Mucosa of stomach (tissue), 1 donor: ENCODE measurements around the gene GLUD1.
"Not testable (repeated sequence)": the region's sequence is repeated elsewhere in the genome, so short reads cannot be mapped to it uniquely, and the experiment has no call there.

Source experiments
- H3K27me3 ChIP-seq: one replicate; pipeline ENCODE4 v1.7.0; 2013; ENCODE audit warnings: mild to moderate bottlenecking, low read length; ENCODE audit not compliant: control insufficient read depth, insufficient read depth
- H3K36me3 ChIP-seq: one replicate; pipeline ENCODE4 v1.7.0; 2013; ENCODE audit warnings: low read length; ENCODE audit not compliant: control insufficient read depth, insufficient read depth
- H3K4me1 ChIP-seq: one replicate; pipeline ENCODE4 v1.7.0; 2013; ENCODE audit warnings: mild to moderate bottlenecking, low read length; ENCODE audit not compliant: control insufficient read depth, insufficient read depth
- H3K4me3 ChIP-seq: one replicate; pipeline ENCODE4 v1.7.0; 2013; ENCODE audit warnings: low read length
- H3K9ac ChIP-seq: one replicate; pipeline ENCODE4 v1.7.0; 2013; ENCODE audit warnings: mild to moderate bottlenecking, low read length, moderate library complexity
- H3K9me3 ChIP-seq: one replicate; pipeline ENCODE4 v1.7.0; 2013; ENCODE audit warnings: mild to moderate bottlenecking, low read length, moderate library complexity; ENCODE audit not compliant: control insufficient read depth
- donor health status: Pancreatic carcinoma.

GLUD1 gene

GRCh38 chr10:87059401-87059800, 35.2 kb downstream of the GLUD1 start:
- Histone ChIP-seq H3K36me3 (peaks cover 19% of the 10 kb centered on the region), H3K9me3 (no peaks in the 10 kb centered on the region), H3K4me1 (no peaks in the 10 kb centered on the region), H3K9ac (no peak overlapping the region), H3K27me3 (no peaks in the 10 kb centered on the region), H3K4me3 (no peak overlapping the region)

GRCh38 chr10:87058171-87058570, 36.5 kb downstream of the GLUD1 start:
- peaks cover 19% of the 10 kb centered on the region for H3K36me3 ChIP-seq
- H3K4me1 ChIP-seq = no peaks in the 10 kb centered on the region
- no peaks in the 10 kb centered on the region for H3K27me3 ChIP-seq
- no peaks in the 10 kb centered on the region for H3K9me3 ChIP-seq
- no peak overlapping the region for H3K9ac ChIP-seq
- no peak overlapping the region for H3K4me3 ChIP-seq

DNA sequence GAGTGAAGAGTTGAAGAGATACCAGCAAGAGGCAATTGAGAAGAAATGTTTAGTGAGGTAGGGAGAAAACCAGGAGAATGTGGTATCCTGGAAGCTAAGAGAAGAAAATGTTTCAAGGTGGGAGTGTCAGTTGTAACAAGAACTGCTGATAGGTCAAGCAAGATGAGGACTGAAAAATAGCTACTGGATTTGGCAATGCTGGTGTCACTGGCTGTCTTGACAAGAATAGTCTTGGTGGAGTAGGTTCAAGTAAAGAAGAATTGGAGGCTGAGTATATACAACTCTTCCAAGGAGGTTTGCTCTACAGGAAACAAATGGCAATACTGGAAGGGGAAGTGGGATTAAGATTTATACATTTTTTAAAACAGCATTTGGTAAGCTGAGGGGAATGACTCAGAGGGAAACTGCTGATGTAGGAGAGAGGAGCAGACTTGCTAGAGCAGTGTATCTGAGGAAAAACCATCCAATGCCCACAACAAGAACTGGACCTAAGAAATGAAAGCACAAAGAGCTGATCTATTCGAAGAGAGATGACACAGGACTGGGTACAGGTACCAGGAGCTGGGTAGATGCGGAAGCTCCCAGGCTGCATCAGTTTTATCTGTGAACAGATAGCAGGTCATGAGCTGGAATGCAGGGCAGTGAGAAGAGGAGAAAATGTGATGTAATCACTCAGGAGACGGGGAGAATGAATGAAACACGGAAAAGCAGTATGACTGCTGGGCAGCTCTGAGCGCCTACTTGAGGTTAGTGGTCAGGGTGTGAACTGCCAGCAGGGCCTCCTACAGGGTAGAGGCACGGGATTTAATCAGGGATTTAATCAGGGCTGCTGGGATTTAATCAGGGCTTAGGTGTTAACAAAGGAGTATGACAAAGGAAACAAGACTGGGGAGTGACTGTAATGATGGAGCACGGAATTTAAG, 40.0 kb downstream of the GLUD1 start:
- Histone ChIP-seq H3K27me3 (no peaks in the 10 kb centered on the region), H3K9ac (no peak overlapping the region), H3K9me3 (no peaks in the 10 kb centered on the region), H3K36me3 (peaks cover 3% of the 10 kb centered on the region), H3K4me1 (no peaks in the 10 kb centered on the region), H3K4me3 (no peak overlapping the region)

DNA sequence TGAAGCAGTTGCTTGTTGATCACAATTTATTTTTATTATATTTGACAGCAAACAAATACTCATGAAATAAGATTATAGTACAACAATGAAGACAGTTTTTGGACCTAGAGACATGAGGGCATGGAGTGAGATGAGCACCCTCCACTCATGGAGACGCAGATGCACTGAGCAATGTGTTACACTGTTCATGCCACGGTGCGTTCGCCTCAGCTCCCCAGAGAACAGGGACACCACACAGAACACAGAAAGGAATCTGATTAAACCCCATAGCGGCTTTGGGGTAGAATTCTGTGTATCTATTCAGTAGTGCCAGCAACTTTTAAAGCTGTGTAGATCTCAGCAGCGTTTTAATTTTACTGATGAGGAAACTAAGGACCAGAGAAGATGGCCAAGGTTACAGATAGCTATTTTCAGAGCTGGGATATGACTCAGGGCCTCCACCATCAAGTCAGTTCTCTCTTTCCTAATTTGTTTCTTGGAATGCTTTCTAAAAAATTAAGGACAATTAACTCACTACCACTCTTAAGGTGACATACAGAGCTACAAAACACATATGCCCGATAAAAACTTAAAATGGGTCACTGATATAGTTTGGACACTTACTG, 41.0 kb downstream of the GLUD1 start:
- H3K27me3 ChIP-seq = no peaks in the 10 kb centered on the region
- H3K4me3 ChIP-seq = no peak overlapping the region
- H3K9ac ChIP-seq = no peak overlapping the region
- no peaks in the 10 kb centered on the region for H3K9me3 ChIP-seq
- H3K36me3 ChIP-seq = no peaks in the 10 kb centered on the region
- no peaks in the 10 kb centered on the region for H3K4me1 ChIP-seq

GRCh38 chr10:87053111-87053510, 41.5 kb downstream of the GLUD1 start:
- H3K36me3 ChIP-seq = no peaks in the 10 kb centered on the region
- no peaks in the 10 kb centered on the region for H3K27me3 ChIP-seq
- no peaks in the 10 kb centered on the region for H3K4me1 ChIP-seq
- H3K9me3 ChIP-seq = no peaks in the 10 kb centered on the region
- no peak overlapping the region for H3K9ac ChIP-seq
- H3K4me3 ChIP-seq = no peak overlapping the region

DNA sequence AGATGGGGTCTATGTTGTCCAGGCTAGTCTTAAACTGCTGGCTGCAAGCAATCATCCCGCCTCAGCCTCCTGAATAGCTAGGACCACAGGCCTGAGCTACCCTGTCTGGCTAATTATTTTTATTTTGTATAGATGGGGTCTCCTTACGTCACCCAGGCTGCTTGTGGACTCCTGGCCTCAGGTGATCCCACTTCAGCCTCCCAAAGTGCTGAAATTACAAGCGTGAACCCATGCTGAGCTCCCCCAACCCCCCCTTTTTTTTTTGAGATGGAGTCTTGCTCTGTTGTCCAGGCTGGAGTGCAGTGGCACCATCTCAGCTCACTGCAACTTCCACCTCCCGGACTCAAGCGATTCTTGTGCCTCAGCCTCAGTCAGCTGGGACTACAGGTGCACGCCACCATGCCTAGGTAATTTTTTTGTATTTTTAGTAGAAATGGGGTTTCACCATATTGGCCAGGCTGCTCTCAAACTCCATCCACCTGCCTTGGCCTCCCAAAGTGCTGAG, 49.2 kb downstream of the GLUD1 start:
- H3K4me3 ChIP-seq = no peak overlapping the region
- H3K9me3 ChIP-seq = no peaks in the 10 kb centered on the region
- no peaks in the 10 kb centered on the region for H3K27me3 ChIP-seq
- H3K36me3 ChIP-seq = no peaks in the 10 kb centered on the region
- no peak overlapping the region for H3K9ac ChIP-seq
- no peaks in the 10 kb centered on the region for H3K4me1 ChIP-seq

DNA sequence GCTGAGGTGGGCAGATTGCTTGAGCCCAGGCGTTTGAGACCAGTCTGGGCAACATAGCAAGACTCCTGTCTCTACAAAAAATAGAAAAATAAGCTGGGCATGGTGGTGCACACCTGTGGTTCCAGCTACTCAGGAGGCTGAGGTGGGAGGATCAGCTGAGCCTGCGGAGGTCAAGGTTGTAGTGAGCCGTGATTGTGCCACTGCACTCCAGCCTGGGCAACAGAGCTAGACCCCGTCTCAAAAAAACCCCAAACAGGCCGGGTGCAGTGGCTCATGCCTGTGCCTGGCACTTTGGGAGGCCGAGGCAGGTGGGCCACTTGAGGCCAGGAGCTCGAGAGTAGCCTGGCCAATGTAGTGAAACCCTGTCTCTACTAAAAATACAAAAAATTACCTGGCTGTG, 51.1 kb downstream of the GLUD1 start:
- not testable (repeated sequence) for H3K9ac ChIP-seq, H3K9me3 ChIP-seq, H3K27me3 ChIP-seq, H3K4me1 ChIP-seq, H3K36me3 ChIP-seq, H3K4me3 ChIP-seq

DNA sequence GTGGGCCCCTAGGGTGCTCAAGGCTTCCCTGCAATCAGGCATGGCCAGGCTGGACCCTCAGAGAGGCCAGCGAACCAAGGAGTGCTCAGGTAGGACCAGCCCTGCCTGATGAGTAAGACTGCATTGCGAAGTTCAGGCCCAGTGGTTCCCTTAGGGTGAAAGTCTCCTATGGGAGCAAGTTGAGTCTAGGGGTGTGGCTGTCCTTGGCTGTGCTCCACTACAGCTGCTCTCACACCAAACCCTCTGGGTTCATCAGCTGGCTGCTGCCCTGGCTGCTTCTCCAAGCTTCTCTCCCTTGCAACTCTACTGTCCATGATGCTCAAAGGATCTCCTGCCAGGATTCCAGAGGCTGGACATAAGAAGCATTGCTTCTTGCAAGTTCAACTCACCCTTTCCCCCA, 55.9 kb downstream of the GLUD1 start:
- no peaks in the 10 kb centered on the region for H3K9me3 ChIP-seq
- peaks cover 11% of the 10 kb centered on the region for H3K4me1 ChIP-seq
- no peaks in the 10 kb centered on the region for H3K27me3 ChIP-seq
- H3K36me3 ChIP-seq = no peaks in the 10 kb centered on the region
- no peak overlapping the region for H3K4me3 ChIP-seq
- no peak overlapping the region for H3K9ac ChIP-seq

DNA sequence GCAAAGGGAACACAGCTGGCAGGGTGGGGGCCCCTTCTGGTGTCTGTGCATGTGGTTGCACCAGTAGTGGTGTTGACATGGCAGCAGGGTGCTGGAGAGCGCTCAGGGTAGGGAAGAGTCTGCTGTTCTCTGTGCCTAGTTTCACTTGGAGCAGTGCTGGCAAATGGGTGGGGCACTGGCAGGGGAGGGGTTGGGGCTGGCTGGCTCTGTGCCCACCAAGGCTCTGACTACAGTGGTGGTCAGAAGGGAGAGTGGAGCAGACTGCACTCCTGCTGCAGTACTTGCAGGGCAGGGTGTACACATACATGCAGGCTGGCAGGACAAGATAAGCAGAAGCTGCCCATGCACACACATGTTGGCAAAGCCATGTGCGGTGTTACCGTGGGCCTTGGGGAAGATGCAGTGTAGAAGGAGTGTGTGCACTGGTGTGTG, 56.3 kb downstream of the GLUD1 start:
- H3K4me3 ChIP-seq = no peak overlapping the region
- H3K4me1 ChIP-seq = peaks cover 11% of the 10 kb centered on the region
- no peaks in the 10 kb centered on the region for H3K9me3 ChIP-seq
- no peaks in the 10 kb centered on the region for H3K36me3 ChIP-seq
- H3K9ac ChIP-seq = no peak overlapping the region
- no peaks in the 10 kb centered on the region for H3K27me3 ChIP-seq

DNA sequence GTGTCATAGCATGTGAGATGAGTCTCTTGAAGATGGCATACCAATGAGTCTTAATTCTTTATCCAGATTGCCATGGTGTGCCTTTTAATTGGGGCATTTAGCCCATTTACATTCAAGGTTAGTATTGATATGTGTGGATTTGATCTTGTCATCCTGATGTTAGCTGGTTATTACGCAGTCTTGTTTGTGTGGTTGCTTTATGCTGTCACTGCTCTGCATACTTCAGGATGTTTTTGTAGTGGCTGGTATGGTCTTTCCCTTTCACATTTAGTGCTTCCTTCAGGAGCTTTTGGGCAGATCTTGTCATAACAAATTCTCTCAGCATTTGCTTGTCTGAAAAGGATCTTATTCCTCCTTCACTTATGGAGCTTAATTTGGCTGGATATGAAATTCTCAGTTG, 58.0 kb downstream of the GLUD1 start:
- Histone ChIP-seq H3K4me1 (peaks cover 11% of the 10 kb centered on the region), H3K4me3 (no peak overlapping the region), H3K36me3 (no peaks in the 10 kb centered on the region), H3K27me3 (no peaks in the 10 kb centered on the region), H3K9ac (no peak overlapping the region), H3K9me3 (no peaks in the 10 kb centered on the region)

- no peak overlapping the region for H3K9ac ChIP-seq
- H3K27me3 ChIP-seq = no peaks in the 10 kb centered on the region
- H3K4me1 ChIP-seq = no peaks in the 10 kb centered on the region
- no peaks in the 10 kb centered on the region for H3K36me3 ChIP-seq
- H3K4me3 ChIP-seq = no peak overlapping the region
- H3K9me3 ChIP-seq = no peaks in the 10 kb centered on the region
Observed at GRCh38 chr10:87030912-87031635, 63.6 kb downstream of the GLUD1 start.

DNA sequence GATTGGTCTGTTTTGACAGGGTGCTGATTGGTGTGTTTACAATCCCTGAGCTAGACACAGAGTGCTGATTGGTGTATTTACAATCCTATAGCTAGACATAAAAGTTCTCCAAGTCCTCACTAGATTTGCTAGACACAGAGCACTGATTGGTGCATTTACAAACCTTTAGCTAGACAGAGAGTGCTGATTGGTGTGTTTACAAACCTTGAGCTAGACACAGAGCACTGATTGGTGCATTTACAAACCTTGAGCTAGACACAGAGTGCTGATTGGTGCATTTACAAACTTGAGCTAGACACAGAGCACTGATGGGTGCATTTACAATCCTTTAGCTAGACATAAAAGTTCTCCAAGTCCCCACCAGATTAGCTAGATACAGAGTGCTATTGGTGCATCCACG, 64.2 kb downstream of the GLUD1 start:
- H3K27me3 ChIP-seq, H3K36me3 ChIP-seq, H3K9ac ChIP-seq, H3K9me3 ChIP-seq, H3K4me3 ChIP-seq, H3K4me1 ChIP-seq: not testable (repeated sequence)
